NCI-H128 (cell line): ENCODE data around the gene NUP85.
"Not testable (repeated sequence)": the region's sequence is repeated elsewhere in the genome, so short reads cannot be mapped to it uniquely, and the experiment has no call there.

Source experiments
- DNase-seq: peaks from one replicate; lab custom pipeline; 2025; ENCODE audit not compliant: unreplicated experiment; lab: John Stamatoyannopoulos, UW

The NUP85 gene, protein sequence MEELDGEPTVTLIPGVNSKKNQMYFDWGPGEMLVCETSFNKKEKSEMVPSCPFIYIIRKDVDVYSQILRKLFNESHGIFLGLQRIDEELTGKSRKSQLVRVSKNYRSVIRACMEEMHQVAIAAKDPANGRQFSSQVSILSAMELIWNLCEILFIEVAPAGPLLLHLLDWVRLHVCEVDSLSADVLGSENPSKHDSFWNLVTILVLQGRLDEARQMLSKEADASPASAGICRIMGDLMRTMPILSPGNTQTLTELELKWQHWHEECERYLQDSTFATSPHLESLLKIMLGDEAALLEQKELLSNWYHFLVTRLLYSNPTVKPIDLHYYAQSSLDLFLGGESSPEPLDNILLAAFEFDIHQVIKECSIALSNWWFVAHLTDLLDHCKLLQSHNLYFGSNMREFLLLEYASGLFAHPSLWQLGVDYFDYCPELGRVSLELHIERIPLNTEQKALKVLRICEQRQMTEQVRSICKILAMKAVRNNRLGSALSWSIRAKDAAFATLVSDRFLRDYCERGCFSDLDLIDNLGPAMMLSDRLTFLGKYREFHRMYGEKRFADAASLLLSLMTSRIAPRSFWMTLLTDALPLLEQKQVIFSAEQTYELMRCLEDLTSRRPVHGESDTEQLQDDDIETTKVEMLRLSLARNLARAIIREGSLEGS

DNA sequence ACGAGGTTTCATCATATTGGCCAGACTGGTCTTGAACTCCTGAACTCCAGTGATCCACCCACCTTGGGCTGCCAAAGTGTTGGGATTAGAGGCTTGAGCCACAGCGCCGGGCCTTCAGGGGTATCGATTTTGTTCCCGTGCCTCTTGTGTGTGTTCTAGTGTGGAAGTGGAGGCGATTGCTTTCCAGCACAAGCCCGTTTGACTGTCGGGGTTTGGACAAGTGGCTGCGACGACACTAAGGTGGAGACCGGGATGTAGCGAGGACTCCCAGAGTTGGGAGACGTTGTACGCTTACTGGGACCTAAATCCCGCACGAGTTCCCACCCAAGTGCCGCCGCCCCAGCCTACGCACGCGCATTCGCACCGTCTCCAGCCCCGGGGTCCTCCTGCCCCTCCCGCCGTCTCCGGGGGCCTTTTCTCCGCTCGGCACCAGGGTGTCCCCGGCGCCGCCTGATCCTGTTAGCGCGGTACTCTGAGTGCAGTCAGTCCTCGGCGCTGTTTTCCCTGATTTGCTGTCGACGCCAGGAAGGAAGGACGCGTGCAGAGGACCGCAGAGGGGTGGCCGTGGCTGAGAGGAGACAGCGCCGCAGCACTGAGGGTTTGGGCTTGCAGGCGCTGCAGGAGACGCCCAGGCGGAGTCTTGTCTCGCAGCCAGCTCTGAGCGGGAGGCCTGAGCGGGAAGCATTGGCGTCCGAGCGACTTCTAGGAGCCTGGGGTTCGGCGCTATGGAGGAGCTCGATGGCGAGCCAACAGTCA, at the start of gene NUP85:
NUP85 (plus strand) TSS at position 643 of the 756 bp plus-strand sequence; CDS start at position 726, 83 bp downstream.
- peak; percentile 74 for DNase-seq

DNA sequence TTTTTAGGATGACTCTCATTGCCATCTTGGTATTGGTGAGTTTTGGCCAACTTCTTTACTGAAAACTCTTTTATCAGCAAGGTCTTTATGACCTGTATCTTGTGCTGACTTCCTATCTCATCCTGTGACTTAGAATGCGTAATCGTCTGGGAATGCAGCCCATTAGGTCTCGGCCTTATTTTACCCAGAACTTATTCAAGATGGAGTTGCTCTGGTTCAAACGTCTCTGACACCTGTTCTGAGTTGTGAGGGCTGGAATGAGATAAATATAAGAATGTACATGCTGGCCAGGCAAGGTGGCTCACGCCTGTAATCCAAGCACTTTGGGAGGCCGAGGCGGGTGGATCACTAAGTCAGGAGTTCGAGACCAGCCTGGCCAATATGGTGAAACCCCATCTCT, 47.0 kb upstream of the NUP85 start:
- not testable (repeated sequence) for DNase-seq

DNA sequence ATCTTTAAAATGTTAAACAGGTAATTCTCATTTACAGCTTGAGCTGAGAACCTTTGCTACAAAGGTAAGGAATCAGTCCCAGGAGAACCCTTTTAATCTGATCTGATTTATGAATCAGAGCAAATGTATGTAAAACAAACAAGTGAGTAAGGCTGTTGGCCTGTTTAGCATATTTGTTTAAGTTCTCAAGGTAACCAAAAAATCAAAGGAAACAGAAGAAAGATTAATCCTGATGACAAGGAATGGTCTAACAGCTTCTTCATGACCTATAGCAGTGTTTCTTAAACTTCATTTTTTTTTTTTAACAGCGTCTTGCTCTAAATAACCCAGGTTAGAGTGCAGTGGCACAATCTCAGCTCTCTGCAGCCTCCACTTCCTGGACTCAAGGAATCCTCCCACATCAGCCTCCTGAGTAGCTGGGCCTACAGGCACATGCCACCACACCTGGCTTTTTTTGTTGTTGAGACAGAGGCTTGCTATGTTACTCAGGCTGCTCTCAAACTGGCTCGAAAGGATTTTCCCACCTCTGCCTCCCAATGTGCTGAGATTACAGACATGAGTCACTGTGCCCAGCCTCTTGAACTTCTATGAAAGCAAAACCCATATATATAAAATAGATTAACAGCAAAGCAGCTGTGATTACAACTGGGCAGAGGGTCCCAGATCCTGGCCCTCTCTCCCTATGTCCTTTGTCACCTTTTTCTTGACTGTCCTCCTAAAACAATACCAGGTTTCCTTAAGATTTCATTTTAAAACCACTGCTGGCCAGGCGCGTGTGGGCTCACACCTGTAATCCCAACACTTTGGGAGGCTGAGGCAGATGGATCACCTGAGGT, 46.1 kb upstream of the NUP85 start:
- DNase-seq = no peak

DNA sequence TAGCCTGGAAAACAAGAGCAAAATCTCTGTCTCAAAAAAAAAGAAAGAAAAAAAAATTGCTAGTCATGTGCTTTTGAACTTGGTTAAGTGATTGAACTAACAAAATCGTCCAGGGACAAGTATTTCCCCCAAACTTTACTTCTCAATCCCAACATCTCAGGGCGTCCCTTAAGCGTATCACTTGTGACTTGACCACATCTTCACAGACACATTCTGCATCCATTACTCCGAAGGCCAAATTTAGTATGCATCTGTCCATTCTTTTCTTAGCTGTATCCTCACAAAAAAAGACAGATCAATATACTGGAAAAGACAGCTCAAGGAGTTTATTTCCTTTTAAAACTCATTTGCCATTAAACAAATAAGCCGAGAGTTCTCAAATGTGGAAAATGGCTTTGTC, 45.3 kb upstream of the NUP85 start:
- no peak for DNase-seq

DNA sequence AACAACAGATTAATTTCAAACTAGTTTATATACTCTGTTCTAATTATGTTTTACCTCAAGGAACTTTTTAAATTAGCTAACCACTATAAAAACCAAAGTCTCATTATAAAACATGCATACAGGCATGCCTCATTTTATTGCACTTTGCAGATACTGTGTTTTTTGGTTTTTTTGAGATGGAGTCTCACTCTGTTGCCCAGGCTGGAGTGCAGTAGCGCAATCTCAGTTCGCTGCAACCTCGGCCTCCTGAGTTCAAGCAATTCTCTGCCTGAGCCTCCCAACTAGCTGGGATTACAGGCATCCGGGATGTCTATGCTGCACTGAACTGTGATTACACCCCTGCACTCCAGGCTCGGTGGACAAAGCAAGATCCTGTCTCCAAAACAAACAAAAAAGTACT, 42.4 kb upstream of the NUP85 start:
- DNase-seq = no peak

DNA sequence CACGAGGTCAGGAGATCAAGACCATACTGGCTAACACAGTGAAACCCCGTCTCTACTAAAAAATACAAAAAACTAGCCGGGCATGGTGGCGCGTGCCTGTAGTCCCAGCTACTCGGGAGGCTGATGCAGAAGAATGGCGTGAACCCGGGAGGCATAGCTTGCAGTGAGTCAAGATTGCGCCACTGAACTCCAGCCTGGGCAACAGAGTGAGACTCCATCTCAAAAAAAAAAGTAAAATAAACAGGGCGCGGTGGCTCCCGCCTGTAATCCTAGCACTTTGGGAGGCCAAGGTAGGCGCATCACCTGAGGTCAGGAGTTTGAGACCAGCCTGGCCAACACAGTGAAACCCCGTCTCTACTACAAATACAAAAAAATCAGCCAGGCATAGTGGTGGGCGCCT, 40.9 kb upstream of the NUP85 start:
- not testable (repeated sequence) for DNase-seq

DNA sequence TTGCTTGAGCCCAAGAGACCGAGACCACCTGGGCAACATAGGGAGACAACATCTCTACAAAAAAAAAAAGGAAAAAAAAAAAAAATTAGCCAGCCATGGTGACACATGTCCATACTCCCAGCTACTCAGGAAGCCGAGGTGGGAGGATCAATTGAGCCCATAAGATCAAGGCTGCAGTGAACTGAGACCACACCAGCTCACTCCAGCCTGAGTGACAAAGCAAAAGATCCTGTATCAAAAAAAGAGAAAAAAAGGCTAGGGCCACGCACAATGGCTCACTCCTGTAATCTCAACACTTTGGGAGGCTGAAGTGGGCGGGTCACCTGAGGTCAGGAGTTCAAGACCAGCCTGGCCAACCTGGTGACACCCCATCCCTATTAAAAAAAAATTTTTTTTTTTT, 36.5 kb upstream of the NUP85 start:
- DNase-seq = no peak

DNA sequence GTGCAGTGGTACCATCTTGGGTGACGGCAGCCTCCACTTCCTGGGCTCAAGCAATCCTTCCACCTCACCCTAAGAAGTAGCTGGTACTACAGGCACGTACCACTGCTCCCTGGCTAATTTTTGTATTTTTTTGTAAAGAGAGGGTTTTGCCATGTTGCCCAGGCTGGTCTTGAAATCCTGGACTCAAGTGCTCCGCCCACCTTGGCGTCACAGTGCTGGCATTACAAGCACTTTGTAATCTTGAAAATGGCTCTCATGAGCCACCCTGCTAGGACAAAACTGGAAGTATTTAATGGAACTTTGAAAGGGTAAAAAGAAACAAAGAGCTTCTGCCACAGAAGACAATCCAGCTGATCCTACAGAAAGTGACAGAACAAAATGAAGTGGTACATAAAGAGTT, 32.0 kb upstream of the NUP85 start:
- no peak for DNase-seq

DNA sequence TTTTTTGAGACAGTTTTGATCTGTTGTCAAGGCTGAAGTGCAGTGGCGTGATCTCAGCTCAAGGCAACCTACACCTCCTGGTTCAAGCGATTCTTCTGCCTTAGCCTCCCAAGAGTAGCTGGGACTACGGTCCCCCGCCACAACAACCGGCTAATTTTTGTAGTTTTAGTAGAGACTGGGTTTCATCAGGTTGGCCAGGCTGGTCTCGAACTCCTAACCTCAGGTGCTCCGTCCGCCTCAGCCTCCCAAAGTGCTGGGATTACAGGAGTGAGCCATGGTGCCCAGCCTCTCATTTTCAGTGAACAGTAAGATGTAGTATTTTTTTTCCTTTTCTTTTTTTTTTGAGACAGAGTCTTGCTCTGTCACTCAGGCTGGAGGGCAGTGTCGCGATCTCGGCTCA, 30.5 kb upstream of the NUP85 start:
- no peak for DNase-seq

DNA sequence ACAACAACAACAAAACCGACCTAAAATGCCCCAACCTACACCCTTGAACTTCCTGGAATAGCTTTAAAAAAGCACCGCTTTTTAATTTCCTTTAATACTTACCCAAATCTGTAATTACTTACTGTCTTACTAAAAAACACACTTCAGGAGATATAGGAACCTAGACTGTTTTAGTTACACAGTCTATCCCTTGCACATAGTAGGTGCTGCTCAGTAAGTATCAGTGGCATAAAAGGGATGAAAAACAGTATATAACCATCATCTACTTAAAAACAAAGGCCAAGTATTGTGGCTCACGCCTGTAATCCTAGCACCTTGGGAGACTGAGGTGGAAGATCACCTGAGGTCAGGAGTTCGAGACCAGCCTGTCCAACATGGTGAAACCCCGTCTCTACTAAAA, 28.9 kb upstream of the NUP85 start:
- no peak for DNase-seq

DNA sequence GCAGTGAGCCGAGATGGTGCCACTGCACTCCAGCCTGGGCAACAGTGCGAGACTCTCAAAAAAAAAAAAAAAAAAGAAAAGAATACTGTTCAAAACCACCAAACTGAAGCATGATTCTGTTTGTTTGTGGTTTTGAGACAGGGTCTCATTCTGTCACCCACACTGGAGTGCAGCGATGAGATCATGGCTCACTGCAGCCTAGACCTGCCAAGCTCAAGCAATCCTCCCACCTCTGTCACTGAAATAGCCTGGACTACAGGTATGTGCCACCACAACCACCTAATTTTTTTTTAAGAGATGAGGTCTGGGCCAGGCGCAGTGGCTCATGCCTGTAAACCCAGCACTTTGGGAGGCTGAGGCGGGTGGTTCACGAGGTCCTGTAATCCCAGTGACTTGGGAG, 27.0 kb upstream of the NUP85 start:
- DNase-seq = no peak

DNA sequence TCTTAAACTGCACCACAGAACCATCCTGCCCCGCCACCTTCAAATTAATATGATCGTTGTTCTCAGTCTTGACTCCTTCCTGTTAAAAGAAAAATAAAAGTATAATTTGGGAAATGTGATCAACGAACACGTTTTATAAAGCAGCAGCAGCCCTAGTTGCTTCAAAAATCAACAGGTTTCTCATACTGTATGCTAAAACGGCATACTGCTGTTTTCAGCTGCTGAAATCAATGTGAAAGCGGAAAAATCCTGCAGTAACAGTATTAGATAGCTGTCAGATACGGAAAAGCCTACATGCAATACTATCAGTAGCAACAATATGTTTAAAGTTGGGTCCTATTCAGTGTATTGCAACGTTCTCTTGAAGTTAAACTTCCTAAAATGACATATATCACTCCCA, 24.4 kb upstream of the NUP85 start:
- DNase-seq = no peak

DNA sequence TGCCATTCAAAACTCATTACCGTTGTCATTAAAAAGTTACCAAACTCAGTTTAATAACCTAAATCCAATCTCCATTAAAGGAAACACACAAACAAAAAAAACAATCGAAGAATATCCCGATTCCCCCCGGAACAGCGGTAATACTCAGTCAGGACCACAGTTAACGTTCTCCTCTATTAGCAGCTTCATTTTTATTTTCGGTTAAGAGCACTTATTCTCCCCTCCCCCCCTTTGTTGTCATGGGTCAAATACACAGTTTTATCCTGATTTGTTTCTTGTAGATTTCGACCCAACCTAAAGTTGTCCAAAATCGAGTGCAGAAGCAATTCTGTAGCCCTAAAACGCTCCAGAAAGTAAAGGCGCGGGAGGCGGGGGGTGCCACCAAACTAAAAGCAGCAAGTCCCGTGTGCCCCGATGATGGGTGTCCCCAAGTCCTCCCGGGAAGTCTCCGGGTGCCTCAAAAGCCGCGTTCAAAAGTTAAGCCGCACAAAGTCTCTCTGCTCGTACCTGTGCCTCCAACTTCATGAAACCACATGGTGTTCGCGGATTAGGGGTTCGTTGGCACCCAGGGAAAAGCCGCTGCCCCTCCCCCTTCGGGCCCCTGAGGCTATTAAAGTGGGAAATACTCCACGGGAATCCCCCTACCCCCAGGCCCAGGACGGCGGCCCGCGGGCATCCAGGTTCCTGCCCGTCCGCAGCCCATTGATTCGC, 23.7 kb upstream of the NUP85 start:
- no peak for DNase-seq

DNA sequence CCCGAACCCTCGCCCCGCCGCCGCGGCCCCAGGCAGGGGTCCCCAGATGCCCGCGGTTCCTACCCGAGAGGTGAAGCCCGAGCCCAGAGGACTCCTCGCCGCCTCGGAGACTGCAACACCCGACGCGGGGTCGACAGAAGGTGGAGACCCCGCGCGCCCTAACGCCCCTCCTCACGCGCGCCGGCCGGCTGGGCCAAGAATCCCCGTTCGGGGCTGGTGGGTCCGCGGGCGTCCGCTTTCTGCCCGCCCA, 23.2 kb upstream of the NUP85 start:
- no peak for DNase-seq

DNA sequence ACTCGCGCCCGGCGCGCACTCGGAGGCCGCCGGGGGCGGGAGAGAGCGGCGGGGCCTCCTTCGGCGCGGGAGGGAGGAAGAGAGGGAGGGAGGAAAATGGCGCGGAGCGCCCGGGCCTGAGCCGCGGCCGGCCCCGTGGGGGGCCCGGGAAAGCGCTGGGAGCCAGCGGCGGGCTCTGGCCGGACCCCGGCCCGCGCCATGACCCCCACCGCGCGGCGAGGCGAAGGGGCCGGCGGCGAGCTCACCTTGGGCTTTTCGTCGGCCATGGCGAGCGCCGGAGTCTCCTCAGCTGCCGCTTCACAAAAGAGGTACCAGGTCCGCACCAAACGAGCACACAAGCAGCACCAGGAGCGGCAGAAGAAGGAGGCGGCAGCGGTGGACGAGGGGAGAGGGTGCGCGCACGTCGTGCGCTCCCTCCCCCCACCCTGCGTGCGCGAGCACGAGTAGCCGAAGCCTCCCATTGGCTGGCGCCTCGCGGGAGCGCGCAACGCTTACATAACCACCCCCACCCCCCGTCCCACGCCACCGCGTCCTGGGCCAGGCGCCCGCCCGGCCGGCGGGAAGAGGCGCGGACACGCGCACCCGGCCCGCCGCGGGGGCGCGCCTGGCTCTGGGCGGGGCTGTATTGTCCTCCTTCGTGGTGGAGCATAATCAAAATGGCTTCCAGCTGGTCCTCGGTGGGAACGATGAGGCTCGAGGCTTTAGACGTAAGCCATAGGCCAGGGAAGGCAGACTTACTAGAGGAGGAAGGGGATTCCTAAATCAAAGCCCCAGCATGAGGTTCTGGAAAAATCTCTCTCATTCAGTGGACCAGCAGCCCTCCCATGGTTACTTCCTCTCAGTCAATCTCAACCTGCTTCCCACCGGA, 22.7 kb upstream of the NUP85 start, which contains the start of gene SUMO2:
SUMO2 (minus strand) TSS at position 391 of the 868 bp plus-strand sequence; CDS start at position 266, 125 bp downstream.
- peak; percentile 85 for DNase-seq

DNA sequence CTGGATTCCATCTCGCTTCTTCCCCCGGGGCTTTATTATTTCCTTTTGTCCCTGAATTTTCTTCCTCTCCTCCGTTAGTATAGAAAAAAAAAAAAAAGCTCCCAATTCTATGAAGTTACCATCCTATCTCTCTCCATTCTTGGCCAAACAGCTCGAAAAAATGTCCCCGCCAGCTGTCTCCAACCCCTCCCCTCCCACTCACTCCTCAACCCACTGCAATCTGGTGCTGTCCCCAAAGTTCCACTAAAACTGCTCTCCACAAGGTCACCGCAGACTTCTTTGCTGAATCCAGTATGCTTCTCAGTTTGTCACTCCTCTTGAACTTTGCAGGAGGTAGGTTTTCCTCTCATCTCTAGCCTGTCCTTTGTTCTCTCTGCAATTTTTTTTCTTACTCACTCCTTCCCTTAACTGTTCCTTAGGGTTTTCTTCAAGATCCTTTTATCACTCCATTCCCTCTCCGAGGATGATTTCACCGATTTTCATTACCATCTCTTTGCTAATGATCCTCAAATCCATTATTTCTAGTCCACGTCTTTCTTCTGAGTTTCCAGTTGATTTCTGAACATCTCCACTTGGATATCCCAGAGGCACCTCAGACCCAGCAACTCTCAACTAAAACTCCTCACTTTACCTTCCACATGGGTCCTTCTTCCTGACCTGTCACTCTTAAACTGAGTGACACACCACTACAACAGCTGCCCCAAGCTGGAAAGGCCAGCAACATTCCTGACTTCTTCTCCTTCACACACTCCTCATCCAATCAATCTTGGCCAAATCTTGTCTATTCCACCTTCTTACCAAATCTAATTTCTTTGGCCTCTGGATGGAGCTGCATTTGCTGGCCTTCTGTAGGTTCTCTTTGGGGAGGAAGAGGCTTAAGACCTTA, 21.2 kb upstream of the NUP85 start:
- no peak for DNase-seq

DNA sequence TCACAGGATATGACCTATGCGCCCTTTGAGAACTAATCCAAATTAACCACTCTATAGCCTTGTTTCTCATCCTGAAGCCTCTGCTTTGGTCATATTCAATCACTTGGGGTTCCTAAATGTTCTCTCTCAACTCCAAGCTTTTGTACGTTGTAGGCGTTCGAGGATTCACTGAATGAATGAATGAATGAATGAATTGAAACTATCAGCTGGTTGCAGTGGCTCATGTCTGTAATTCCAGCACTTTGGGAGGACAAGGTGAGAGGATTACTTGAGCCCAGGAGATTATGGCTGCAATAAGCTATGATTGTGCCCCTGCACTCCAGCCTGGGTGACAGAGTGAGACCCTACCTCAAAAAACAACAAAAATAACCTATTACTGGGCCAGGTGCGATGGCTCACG, 16.9 kb upstream of the NUP85 start:
- no peak for DNase-seq

DNA sequence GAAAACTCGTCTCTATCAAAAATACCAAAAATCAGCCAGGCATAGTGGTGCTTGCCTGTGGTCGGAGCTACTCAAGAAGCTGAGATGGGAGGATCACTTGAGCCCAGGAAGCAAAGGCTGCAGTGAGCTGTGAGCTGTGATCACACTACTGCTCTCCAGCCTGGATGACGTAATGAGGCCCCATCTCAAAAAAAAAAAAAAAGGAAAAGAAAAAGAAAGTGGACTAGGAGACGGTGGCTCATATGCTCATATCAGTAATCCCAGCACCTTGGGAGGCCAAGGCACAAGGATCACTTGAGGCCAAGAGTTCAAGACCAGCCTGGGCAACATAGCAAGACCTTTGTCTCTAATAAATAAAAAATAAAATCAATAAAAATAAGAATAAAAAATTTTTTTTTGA, 13.9 kb upstream of the NUP85 start:
- no peak for DNase-seq

DNA sequence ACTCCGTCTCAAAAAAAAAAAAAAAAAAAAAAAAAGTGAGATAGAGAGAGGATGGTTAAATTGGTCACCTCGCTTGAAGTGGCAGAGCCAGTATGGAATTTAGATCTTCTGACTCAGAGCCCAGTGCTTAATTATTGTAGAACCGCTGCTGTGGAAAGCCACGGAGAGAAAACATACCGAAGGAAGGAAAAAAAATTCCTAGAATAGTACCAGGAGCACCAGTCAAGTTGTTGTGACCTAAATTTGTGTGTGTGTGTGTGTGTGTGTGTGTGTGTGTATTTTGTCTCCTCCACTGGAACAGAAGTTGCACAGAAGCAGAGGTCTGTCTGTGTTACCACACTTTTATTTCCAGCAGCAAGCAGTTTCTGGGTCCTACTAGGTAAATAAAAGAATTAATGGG, 10.6 kb upstream of the NUP85 start:
- no peak for DNase-seq
